Measurements from ENCODE around the gene ROR1.

Gene ROR1

GRCh38 chr1:64046891-64047290, 273.1 kb downstream of the ROR1 start:
- H3K4me3 ChIP-seq (replicated peaks; ENCODE audit: low read depth, low read length): no peak overlapping the region
- no peaks in the 10 kb centered on the region for H3K27me3 ChIP-seq (replicated peaks; ENCODE audit: control insufficient read depth, insufficient read depth, low read length)
- no peak for DNase-seq (ENCODE audit: extremely low read depth, insufficient read length)
- TF ChIP-seq CTCF (IDR thresholded peaks at IDR 0.05; ENCODE audit: insufficient read depth, low read length, poor library complexity, severe bottlenecking): no peak
- H3K36me3 ChIP-seq (ENCODE audit: control insufficient read depth, insufficient read depth, low read length): no peaks in the 10 kb centered on the region

- Histone ChIP-seq H3K27me3 (replicated peaks; ENCODE audit: control insufficient read depth, insufficient read depth, low read length) (no peaks in the 10 kb centered on the region), H3K4me3 (replicated peaks; ENCODE audit: low read depth, low read length) (no peak overlapping the region), H3K36me3 (ENCODE audit: control insufficient read depth, insufficient read depth, low read length) (no peaks in the 10 kb centered on the region)
- TF ChIP-seq CTCF (IDR thresholded peaks at IDR 0.05; ENCODE audit: insufficient read depth, low read length, poor library complexity, severe bottlenecking): no peak
- DNase-seq (ENCODE audit: extremely low read depth, insufficient read length): no peak
Observed at GRCh38 chr1:64047549-64047996, 273.8 kb downstream of the ROR1 start.

GRCh38 chr1:64049900-64050540, 276.2 kb downstream of the ROR1 start:
- no peak overlapping the region for H3K4me3 ChIP-seq (replicated peaks; ENCODE audit: low read depth, low read length)
- no peaks in the 10 kb centered on the region for H3K36me3 ChIP-seq (ENCODE audit: control insufficient read depth, insufficient read depth, low read length)
- TF ChIP-seq CTCF (IDR thresholded peaks at IDR 0.05; ENCODE audit: insufficient read depth, low read length, poor library complexity, severe bottlenecking): no peak
- H3K27me3 ChIP-seq (replicated peaks; ENCODE audit: control insufficient read depth, insufficient read depth, low read length): no peaks in the 10 kb centered on the region
- no peak for DNase-seq (ENCODE audit: extremely low read depth, insufficient read length)

- Histone ChIP-seq H3K4me3 (replicated peaks; ENCODE audit: low read depth, low read length) (no peak overlapping the region), H3K36me3 (ENCODE audit: control insufficient read depth, insufficient read depth, low read length) (no peaks in the 10 kb centered on the region), H3K27me3 (replicated peaks; ENCODE audit: control insufficient read depth, insufficient read depth, low read length) (no peaks in the 10 kb centered on the region)
- DNase-seq (ENCODE audit: extremely low read depth, insufficient read length): no peak
- TF ChIP-seq CTCF (IDR thresholded peaks at IDR 0.05; ENCODE audit: insufficient read depth, low read length, poor library complexity, severe bottlenecking): no peak
Observed at GRCh38 chr1:64050601-64051000, 276.8 kb downstream of the ROR1 start.

- Histone ChIP-seq H3K36me3 (ENCODE audit: control insufficient read depth, insufficient read depth, low read length) (no peaks in the 10 kb centered on the region), H3K4me3 (replicated peaks; ENCODE audit: low read depth, low read length) (no peak overlapping the region), H3K27me3 (replicated peaks; ENCODE audit: control insufficient read depth, insufficient read depth, low read length) (no peaks in the 10 kb centered on the region)
- DNase-seq (ENCODE audit: extremely low read depth, insufficient read length): no peak
- TF ChIP-seq CTCF (IDR thresholded peaks at IDR 0.05; ENCODE audit: insufficient read depth, low read length, poor library complexity, severe bottlenecking): no peak
Observed at GRCh38 chr1:64051796-64052195, 278.0 kb downstream of the ROR1 start.

- no peak overlapping the region for H3K4me3 ChIP-seq (replicated peaks; ENCODE audit: low read depth, low read length)
- no peaks in the 10 kb centered on the region for H3K36me3 ChIP-seq (ENCODE audit: control insufficient read depth, insufficient read depth, low read length)
- TF ChIP-seq CTCF (IDR thresholded peaks at IDR 0.05; ENCODE audit: insufficient read depth, low read length, poor library complexity, severe bottlenecking): no peak
- no peak for DNase-seq (ENCODE audit: extremely low read depth, insufficient read length)
- no peaks in the 10 kb centered on the region for H3K27me3 ChIP-seq (replicated peaks; ENCODE audit: control insufficient read depth, insufficient read depth, low read length)
Observed at GRCh38 chr1:64052777-64053176, 279.0 kb downstream of the ROR1 start.

All from GM06990 (cell line).